Measurements from ENCODE around the gene DDX5.

DDX5 gene

GRCh38 chr17:64448665-64449512, 57.2 kb downstream of the DDX5 start, which contains the start of gene MILR1:
Gene MILR1, plus strand, starts transcription at chr17:64449115. Its CDS starts 54 bp downstream, at chr17:64449169.
- no peak within 1 kb of the TSS for H3K27ac ChIP-seq
- H3K36me3 ChIP-seq = no peaks in the 10 kb centered on the region
- peaks cover 2% of the 10 kb centered on the region for H3K9me3 ChIP-seq (ENCODE audit: severe bottlenecking)
- no peak for DNase-seq
- no peaks in the 10 kb centered on the region for H3K27me3 ChIP-seq (ENCODE audit: insufficient read depth, low read depth, severe bottlenecking)
- no peak for TF ChIP-seq CTCF (IDR thresholded peaks at IDR 0.05; ENCODE audit: low read depth, low read length)
- H3K4me3 ChIP-seq (ENCODE audit: low read depth, low read length) = no peak within 1 kb of the TSS
